ENCODE results near the gene SIGLEC7. TPM values are rescaled to one million over a fixed set of nuclear protein-coding genes. Genes with fewer than 3 reads are reported as not detected.
A peak's percentile ranks its signal among the peaks of the same experiment; 100 is the strongest.
"Not testable (repeated sequence)": the region's sequence is repeated elsewhere in the genome, so short reads cannot be mapped to it uniquely, and the experiment has no call there.

Gene SIGLEC7
- total and polyA plus RNA-seq, 7 donors, result 1.1 to 8.3 (median 2.5) TPM

GRCh38 chr19:51169283-51169918 lies 27.3 kb downstream of the SIGLEC7 start:
- intact Hi-C loops (cut with DNase I), result loop anchor here (5.0 kb wide), 1 partner anchor 147 kb away; no protein-coding TSS in a partner anchor
- not testable (repeated sequence) for H3K36me3 ChIP-seq, H3K9me3 ChIP-seq, H3K4me3 ChIP-seq, DNase-seq, H3K4me1 ChIP-seq, H3K27ac ChIP-seq
- peak; percentile 19 to 82 (median 62) for TF ChIP-seq CTCF (IDR thresholded peaks at IDR 0.05)
- H3K27me3 ChIP-seq, result peaks cover 0 to 16% (median 0%) of the 10 kb centered on the region in 3 donors
- 8 to 24% methylated on average over 11 of the region's 11 CpGs for WGBS, 2 donors

- 89 to 93% methylated on average over 2 of the region's 2 CpGs for WGBS, 2 donors
- intact Hi-C loops (cut with DNase I), result no loop called here
- TF ChIP-seq EP300 (IDR thresholded peaks at IDR 0.05) (no peak), CTCF (IDR thresholded peaks at IDR 0.05) (no peak)
- no peak for DNase-seq
- H3K36me3 ChIP-seq, result no peaks in the 10 kb centered on the region
- H3K27me3 ChIP-seq, result peaks cover 0 to 16% (median 0%) of the 10 kb centered on the region in 3 donors
- H3K4me1 ChIP-seq, result peaks cover 0 to 7% (median 0%) of the 10 kb centered on the region in 4 donors
- H3K27ac ChIP-seq, result no peak overlapping the region
- no peaks in the 10 kb centered on the region for H3K9me3 ChIP-seq
- H3K4me3 ChIP-seq, result no peak overlapping the region
These were observed 30.1 kb downstream of the SIGLEC7 start for GRCh38 chr19:51172223-51172622.

GRCh38 chr19:51173681-51174080 lies 31.6 kb downstream of the SIGLEC7 start:
- TF ChIP-seq CTCF (IDR thresholded peaks at IDR 0.05), result no peak
- no peak for TF ChIP-seq POLR2AphosphoS5 (IDR thresholded peaks at IDR 0.05)
- TF ChIP-seq EP300 (IDR thresholded peaks at IDR 0.05), result no peak
- no peak for TF ChIP-seq POLR2A (IDR thresholded peaks at IDR 0.05)
- Histone ChIP-seq H3K27me3 (peaks cover 0 to 13% (median 0%) of the 10 kb centered on the region in 3 donors), H3K4me1 (peaks cover 0 to 7% (median 0%) of the 10 kb centered on the region in 4 donors), H3K27ac (no peak overlapping the region), H3K36me3 (no peaks in the 10 kb centered on the region), H3K9me3 (no peaks in the 10 kb centered on the region), H3K4me3 (no peak overlapping the region)
- intact Hi-C loops (cut with DNase I), result no loop called here
- DNase-seq, result no peak
- 52 to 53% methylated on average over 5 of the region's 5 CpGs for WGBS, 2 donors

- intact Hi-C loops (cut with DNase I), result no loop called here
- H3K9me3 ChIP-seq, result no peaks in the 10 kb centered on the region
- no peak overlapping the region for H3K27ac ChIP-seq
- no peak overlapping the region for H3K4me3 ChIP-seq
- H3K27me3 ChIP-seq, result peaks cover 0 to 7% (median 6%) of the 10 kb centered on the region in 3 donors
- WGBS, 2 donors, result 49 to 54% methylated on average over 1 of the region's 1 CpG
- TF ChIP-seq POLR2A (IDR thresholded peaks at IDR 0.05), result no peak
- no peak for TF ChIP-seq POLR2AphosphoS5 (IDR thresholded peaks at IDR 0.05)
- no peak for TF ChIP-seq EP300 (IDR thresholded peaks at IDR 0.05)
- no peak for DNase-seq
- H3K36me3 ChIP-seq, result no peaks in the 10 kb centered on the region
- H3K4me1 ChIP-seq, result no peaks in the 10 kb centered on the region
These were observed 37.2 kb downstream of the SIGLEC7 start for GRCh38 chr19:51179256-51179655.

- intact Hi-C loops (cut with DNase I), result no loop called here
- Histone ChIP-seq H3K9me3 (no peaks in the 10 kb centered on the region), H3K27me3 (peaks cover 0 to 25% (median 18%) of the 10 kb centered on the region in 3 donors), H3K36me3 (no peaks in the 10 kb centered on the region), H3K4me3 (no peak overlapping the region), H3K27ac (no peak overlapping the region), H3K4me1 (no peaks in the 10 kb centered on the region)
- WGBS, 2 donors, result 94% methylated on average over 39 of the region's 39 CpGs
- DNase-seq, result no peak
- TF ChIP-seq POLR2A (IDR thresholded peaks at IDR 0.05), result no peak
- no peak for TF ChIP-seq EP300 (IDR thresholded peaks at IDR 0.05)
- TF ChIP-seq CTCF (IDR thresholded peaks at IDR 0.05), result no peak
- TF ChIP-seq POLR2AphosphoS5 (IDR thresholded peaks at IDR 0.05), result no peak
These were observed 39.3 kb downstream of the SIGLEC7 start for GRCh38 chr19:51181377-51181912.
